ENCODE results near the gene ZBTB48.
"Not testable (repeated sequence)": the region's sequence is repeated elsewhere in the genome, so short reads cannot be mapped to it uniquely, and the experiment has no call there.

Gene ZBTB48

DNA sequence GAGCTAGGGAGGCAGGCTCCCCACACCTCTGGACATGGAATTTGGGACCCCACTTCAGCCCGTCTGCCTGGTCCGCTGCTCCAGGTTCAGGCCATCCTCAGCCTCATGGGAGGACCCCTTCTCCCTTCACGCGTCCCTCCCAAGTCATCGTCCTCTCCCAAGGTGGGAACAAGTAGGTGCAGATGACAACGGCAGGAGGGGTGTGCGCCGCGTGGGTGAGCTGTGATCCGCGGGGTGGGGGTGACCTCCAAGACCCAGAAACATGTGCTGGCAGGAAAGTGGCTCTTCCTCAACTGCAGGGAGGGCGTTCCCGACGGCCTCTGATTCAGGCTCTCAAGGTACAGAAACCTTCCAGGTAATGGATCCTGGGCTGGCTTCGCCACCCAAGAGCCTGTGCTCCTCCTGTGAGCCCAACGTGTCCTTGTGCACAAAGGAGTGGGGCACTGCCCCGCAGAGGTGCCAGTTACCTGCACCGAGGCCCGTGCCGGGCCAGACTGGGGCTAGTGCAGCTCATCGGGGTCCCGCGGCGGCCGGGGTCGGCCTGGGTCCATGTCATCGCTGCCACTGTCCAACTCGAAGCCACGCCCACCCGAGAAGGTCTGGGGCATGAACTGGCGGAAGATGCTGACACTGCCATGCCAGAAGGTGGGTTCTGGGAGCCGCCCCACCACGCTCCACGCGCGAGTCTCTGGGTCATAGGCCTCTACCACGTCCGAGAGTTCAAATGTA lies 13.2 kb downstream of the ZBTB48 start:
- DNase-seq = no peak

DNA sequence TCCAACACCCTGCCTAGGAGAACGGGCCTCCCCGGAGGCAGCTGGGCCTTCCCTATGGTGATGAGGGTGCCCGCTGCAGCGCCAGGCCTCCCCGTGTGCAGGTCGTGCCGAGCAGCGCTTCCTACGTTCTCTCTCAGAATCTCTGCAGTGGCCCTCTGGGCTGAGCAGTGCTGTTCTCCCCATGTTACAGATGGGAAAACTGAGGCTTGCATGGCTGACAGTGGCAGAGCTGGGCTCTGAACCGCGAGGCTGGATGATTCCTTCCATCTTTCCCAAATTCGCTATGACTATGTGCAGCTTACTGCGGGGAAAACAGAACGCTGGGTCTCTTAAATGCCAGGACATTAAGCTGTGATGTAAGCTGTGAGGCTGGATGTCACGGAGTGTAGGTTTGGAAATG lies 14.0 kb downstream of the ZBTB48 start:
- DNase-seq = no peak

DNA sequence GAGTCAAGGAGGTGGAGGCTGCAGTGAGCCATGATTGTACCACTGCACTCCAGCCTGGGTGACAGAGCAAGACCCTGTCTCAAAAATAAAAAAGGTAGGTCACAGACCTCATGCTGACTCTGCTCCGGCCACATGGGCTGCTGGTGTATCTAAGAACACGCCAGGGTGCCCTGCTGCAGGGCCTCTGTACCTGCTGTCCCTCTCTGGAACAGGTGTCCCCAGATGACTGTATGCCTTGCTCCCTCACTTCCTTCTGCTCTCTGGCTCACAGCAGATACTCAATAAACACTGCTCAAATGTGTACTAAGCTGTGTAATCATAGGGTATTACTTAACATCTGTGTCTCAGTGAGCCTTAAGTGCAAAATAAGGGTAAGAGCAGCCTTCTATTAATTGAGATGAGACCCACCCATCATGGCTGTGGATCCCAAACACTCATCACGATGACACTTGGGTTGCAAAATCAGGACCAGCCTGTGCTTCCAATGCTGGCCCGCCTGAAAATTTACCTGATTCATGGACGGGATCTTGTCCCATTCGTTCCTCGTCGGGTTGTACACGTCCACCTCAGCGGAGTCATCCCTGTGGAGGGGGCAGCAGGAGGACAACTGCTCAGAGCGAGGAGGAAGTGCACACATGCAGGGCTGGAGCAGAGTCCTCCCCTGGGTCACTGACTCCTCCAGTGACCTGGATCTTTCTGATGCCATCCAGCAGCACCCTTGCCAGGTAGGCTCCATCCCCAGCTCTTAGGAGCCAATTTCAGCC lies 15.4 kb downstream of the ZBTB48 start:
- no peak for DNase-seq

DNA sequence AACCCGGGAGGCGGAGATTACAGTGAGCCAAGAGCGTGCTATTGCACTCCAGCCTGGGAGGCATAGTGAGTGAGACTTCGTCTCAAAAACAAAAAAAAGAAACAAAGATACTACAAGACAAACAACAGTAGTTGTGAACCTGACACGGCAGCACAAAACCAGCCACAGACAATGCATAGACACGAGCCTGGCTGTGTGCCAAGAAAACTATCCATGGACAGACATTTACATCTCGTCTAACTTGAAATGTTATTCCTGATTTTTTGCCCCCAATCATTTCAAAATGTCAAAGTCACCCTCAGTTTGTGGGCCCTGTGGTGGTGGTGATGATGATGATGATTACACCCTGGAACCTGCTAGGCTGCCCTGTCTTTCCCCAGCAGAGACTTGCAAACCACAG lies 16.6 kb downstream of the ZBTB48 start:
- no peak for DNase-seq

DNA sequence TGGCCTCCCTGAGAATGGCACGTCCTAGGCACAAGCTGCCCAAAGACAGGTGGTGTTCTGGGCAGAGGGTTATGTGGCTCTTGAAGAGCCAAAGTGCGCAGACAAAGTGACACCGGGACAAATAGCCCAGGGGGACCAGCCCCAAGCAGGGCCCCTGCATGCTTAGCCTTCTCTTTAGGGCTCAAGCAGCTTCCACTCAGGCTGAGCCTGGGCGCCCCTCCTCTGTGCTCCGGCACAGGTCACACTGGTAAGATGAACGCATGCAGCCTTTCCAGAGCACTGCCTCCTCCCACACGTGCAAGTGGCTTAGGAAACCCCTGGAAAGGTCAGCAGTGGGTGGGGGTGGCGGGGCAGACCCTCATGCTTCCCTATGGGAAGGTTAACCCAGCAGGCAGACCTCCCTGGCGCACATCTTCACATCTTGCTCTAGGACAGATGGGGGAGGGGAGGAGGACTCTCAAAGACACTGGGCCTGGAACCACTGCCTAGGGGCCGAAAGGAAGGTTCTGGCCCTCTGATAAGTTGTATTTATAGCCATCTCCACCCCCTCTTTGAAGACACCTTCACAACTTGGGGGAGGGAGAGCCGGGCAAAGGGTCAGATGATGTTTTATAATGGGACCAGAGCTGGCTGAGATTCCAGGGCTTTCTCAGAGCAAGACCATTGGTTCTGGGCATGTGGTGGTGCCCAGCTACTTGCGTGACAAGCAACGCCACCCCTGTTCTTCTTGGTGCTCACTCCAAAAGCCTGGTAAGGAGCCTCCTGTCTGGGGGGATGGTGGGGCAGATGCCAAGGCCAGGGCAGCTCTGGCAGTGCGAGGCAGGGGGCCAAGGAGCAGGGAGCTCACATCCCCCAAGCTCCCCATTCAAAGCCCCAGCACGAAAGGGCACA lies 17.3 kb downstream of the ZBTB48 start:
- no peak for DNase-seq

DNA sequence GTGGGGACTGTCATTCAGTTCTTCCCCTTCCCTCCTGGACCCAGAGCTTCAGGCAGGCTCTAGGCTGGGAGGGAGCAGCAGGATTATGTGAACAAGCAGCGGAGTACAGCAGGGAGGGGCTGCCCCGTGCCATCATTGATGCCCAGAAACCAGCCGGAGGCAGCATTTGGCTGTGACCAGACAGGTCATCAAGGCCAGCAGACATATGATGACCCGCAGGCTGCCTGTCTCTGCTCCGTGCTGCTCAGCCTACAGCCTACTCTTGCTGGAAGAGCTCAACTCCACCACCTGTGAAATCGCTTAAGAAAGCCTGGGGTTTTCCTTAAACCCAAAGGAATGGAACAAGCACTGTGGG lies 18.0 kb downstream of the ZBTB48 start:
- no peak for DNase-seq

DNA sequence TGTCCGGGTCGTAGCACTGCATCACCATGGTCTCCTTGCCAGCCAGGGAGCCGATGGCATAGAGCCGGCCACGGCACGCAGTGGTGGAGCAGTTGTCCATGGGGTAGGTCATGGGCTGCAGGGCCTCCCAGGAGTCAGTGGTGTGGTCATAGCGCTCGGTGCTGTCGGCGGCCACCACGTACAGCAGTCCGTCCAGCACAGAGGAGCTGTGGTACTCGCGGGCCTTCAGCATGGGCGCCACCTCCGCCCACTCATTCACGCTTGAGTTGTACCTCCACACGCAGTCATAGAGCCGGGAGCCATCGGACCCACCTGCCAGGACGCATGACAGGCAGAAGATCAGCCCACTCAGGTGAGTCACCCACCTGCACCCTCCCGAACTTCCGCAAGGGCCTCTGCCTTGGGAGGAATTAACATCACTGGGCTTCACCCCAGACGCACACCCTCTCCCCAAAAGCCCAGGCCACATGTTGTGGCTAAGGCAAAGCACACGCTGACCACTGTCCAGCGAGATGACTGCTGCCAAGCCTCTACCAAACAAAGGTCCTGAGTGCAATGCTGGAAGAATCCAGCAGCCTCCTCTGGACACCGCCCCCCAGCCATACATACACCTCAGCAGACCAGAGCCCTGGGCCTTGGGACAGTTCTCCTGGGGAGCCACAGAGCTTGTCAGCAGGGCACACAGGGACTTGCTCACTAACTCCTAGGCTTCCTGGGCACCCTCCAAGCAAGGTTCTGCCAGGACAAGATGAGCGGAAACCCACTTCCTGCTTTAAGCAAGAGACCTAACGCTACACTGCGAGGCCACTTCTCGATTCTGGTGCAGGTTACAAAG lies 19.6 kb downstream of the ZBTB48 start:
- DNase-seq = no peak

DNA sequence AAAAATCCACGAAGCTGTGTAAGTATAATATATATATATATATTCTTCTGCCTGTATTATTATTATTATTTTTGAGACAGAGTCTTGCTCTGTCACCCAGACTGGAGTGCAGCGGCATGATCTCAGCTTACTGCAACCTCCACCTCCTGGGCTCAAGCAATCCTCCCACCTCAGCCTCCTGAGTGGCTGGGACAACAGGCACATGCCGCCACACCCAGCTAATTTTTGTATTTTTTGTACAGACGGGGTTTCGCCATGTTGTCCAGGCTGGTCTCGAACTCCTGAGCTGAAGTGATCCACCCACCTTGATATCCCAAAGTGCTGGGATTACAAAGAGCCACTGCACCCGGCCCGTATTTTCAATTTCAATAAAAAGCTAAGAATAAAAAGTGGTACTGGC lies 20.2 kb downstream of the ZBTB48 start:
- not testable (repeated sequence) for DNase-seq

DNA sequence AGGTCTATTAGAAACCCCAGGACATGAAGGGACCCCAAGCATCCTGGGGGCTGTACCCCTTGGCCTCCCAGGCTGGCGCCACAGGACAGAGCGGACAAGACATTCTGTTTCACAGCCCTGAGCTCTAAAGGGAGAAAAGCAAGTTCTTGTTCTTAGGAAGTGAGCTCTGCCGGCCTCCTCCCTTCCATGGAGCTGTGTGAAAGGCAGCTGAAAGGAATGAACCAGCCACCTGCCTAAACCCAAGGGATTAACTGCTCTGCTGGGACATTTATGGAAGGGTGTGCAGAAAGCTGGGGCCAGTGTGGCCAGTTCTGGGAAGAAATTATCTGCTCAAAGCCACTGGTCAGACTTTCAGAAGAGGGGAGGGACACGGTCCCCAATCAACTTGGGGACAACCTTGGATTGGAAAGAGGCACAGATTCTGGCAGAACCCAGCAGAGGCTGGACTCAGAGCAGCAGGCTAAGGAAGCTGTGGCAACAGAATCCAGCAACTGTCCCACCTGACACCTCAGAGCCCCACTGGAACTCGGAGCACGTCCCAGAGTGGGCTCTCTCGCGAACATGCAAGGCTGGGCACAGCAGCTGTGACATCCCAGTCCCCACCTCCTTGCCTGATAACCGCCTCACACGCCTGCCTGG lies 20.7 kb downstream of the ZBTB48 start:
- peak; percentile 49 for DNase-seq

DNA sequence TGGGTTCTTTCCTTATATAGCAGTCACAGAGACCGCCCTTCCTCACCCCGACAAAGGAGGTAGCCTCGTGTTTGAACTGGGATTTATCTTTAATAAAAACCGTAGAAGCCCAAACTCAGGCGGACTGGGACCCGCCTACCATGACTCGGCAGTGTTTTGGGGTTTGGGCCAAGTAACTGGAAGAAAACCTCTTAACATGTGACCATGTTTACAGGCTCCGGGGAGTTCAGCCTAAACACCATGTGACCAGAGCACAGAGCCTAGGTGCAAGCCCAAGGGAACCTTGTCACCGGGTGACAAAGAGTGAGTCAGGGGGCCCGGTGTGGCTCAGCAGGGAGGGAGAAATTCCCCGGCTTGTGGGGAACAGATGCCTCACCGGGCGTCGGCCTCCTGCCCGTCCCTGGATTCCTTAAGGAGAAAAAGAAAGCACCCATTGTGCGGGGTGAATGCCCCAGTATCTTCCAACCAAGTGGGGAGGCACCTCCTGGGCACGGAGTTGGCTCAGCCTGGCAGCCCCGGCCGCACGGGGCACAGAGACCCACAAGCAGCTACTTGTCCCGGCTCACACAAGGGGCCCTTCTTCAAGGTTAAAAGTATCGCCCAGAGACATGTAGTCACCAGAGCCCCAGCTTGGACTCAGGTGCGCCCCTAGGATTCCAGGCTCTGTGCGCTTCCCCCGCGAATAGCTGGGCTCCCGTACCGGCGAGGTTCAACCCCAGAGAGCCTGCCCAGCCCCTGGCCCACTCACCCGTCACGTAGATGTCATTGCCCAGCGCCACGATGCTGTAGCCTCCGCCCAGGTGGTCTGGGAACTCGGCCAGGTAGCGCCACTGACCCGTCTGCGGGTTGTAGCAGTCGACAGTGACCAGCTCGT lies 21.5 kb downstream of the ZBTB48 start:
- peak; percentile 74 for DNase-seq

DNA sequence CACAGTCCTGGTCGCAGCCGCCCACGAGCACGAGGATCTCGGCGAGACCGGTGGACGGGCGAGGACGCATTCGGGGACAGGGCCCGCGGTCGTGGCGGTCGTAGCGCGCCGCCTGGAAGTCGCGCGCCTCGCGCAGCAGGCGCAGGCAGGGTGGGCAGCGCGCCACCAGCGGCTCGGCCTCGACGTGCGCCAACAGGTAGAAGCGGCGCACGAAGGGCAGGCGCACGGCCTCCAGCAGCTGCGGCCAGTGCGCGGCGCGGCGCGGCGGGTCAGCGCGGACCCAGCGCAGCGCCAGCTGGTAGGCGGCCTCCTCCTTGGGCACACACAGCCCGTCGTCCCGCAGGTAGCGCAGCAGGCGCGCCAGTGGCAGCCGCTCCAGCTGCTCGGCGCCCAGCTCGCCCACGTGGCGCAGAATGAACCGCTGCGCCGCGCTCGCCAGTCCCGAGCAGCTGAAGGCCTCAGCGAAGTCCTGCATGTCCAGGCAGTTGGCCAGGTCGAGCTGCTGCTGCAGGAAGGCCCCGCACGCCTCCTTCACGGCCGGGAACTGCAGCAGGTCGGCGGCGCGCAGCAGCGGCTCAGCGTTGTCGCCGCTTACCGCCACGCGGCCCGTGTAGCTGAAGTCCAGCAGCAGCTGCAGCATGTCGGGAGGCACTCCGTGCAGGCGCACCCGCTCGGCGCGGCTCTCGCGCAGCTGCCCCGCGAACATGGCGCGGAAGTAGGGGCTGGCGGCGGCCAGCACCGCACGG lies 22.3 kb downstream of the ZBTB48 start:
- DNase-seq = no peak

DNA sequence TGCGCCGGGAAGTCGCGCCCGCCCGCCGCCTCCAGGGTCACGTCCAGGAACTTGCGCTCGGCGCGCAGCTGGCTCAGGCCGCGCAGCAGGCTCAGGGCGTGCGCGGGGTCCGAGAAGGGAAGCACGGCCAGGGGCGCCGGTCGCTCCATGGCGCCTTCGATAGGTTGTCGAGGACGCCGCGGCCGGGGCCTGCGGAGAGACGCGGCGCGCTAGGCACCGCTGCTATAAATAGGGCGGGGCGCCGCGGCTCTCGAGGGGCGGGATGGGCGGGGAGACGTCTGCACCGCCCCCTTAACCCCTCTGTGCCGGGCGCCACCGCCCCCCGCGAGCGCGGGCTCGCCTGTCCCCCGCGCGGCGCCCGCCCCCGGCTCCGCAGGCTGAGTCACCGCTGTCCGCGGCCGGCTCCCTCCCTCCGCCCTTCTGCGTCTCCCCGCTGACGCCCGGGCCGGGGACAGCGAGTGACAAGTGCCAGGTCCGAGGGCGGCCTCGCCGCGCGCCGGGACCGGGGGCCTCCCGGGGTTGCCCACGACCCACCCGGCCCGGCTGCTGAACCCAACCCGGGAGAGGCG lies 23.0 kb downstream of the ZBTB48 start, which contains the start of gene KLHL21:
KLHL21 (minus strand) TSS at position 201 of the 569 bp plus-strand sequence; CDS start at position 149, 52 bp downstream.
- DNase-seq = peak; percentile 91

DNA sequence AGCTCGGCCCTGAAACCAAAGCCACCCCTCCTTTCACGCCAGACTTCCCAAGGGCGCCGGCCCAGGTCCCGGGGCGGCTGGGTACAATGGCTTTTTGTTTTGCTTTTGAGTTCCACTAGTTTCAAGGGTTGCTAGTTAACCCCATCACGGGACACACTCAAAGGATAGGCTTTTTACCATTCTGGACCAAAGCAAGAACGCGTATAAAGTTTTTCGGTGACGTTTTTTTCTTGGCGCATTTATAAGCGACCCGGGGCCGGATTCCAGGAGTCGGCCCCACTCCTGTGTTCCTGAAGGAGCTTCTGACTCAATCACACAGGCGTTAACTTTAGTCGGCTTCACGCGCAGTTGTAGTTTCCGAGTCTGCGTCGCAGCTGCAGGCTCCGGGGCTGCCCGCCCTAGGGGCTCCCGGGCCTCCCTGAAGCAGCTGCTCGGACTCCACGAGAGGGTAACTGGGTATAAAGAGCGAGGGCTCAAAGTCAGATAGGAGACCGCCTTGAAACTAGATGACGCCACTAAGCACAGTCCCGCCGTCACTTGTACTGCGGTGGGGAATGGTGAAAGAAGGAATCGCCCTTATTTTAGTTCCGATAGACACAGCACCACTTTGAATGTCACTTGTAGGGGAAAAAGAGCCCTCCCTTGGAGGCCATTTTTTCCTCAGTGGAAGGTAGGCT lies 23.6 kb downstream of the ZBTB48 start:
- DNase-seq = peak; percentile 91

DNA sequence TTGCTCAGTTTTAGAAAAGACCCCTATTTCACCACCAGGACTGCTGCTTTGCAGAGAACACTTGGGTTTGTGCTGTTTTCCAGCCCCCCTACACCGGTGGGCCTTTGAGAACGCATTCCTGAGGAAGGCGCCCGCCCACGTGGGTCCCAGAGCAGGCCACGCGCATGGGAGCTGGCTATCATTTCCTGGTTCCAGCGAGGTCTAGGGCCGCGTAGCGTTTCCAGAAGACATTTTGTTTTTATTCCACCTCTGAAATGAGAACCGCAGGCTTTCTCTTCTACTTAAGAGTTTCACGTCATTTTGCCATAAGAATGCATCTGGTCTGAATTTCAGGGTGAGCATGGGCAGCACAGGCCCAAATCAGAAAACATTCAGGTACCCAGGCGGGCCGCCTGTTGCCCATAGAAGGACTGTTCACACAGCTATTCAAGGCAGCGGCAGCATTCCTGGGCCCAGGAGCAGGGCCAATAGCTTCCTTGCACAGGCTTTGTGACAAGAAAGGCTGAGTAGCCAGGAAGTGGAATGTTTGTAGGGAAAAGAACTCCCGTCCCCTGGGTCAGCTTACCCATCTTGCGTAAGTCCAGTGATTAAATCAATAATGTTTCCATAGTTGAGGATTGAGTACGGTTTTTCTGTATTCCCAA lies 24.2 kb downstream of the ZBTB48 start:
- DNase-seq = peak; percentile 85

DNA sequence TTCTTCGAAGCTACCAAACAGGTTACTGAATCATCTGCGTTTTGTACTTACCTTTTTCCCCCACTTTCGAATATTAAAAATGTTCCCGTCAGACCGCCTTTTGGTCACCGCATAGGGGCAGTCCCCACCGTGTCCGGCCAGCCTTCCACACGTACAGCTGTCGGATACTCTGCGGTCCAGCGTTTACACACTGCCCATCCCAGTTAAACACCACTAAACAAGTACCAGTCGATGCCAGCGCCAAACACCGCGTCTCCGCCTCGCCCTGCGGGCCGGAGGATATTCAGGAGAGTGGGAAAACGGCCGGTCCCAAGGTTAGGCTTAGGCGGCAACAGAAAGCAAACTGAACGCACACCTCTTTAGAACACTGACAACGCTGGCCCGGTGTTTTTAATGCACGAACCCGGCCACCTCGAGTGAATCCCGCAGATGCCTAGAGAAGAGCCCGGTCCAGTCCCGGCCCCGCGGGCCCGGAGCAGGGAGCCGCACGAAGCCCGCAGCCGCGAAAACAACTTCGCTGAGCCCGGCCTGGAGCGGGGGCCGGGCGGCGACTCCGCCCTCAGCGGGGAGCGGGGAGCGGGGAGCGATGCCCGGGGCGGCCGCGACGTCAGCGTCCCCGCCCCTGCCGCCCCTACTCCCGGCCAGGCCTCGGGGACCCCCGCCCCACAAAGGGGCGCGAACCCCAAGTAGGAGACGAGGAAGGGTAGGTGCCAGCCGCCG lies 33.0 kb downstream of the ZBTB48 start:
- DNase-seq = peak; percentile 88

DNA sequence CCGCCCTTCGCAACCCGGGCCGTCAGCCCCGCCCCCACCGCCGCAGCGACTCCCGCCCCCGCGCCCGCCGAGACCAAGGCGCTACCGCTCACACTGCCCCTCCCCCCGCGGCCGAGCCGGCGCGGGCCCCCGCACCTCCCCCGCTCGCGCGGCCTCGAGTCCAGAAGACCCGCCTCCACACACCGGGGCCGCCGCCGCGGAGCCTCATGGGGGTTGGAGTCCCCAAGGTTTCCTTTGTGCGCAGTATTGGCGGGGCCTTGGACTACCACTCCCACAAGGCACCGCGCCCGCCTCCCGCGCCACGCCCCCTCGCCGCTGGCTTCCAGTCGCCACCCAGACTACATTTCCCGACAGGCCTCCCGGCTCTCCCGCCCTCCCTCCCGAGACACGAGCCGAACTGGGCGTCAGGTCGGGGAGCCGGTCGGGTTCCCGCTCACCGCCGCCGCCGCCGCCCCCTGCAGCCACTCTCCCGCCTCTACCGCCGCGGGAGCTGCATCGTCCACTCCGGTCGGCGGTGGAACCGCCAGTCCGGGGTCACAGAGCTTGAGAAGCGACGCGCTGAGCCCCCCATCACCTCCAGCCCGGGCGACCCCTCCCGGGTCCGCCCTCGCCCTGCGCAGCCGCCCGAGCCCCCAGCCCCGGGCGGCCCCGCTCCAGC lies 33.7 kb downstream of the ZBTB48 start, which contains the start of gene PHF13:
PHF13 (plus strand) TSS at position 371 of the 658 bp plus-strand sequence. CDS start 336 bp downstream, outside the sequence.
- DNase-seq = peak; percentile 99

Data from eye (tissue), 1 donor.